Measurements from ENCODE around the gene SKOR1.

Gene SKOR1

GRCh38 chr15:67833710-67834511 is 8.6 kb downstream of the SKOR1 start:
- no peak for DNase-seq

GRCh38 chr15:67834581-67835296 is 9.4 kb downstream of the SKOR1 start:
- DNase-seq = no peak

- no peak for DNase-seq
These were observed 10.2 kb downstream of the SKOR1 start for GRCh38 chr15:67835297-67836133.

- DNase-seq = no peak
These were observed 10.8 kb downstream of the SKOR1 start for GRCh38 chr15:67836134-67836455.

- peak in 1 of 2 donors; percentile 28 for DNase-seq
These were observed 11.2 kb downstream of the SKOR1 start for GRCh38 chr15:67836477-67836876.

GRCh38 chr15:67836955-67837354 is 11.6 kb downstream of the SKOR1 start:
- DNase-seq = no peak

GRCh38 chr15:67838789-67839332 is 13.6 kb downstream of the SKOR1 start:
- DNase-seq = peak; percentile 36 to 55

GRCh38 chr15:67839499-67839928 is 14.2 kb downstream of the SKOR1 start:
- DNase-seq = peak in 1 of 2 donors; percentile 64

- peak; percentile 88 to 96 for DNase-seq
These were observed 14.8 kb downstream of the SKOR1 start, which contains the start of gene RNU6-1 for GRCh38 chr15:67839929-67840748. RNU6-1 (minus strand) TSS chr15:67840045.

- DNase-seq = peak; percentile 41 to 46
These were observed 15.6 kb downstream of the SKOR1 start for GRCh38 chr15:67840749-67841512.

GRCh38 chr15:67841513-67841762 is 16.1 kb downstream of the SKOR1 start:
- no peak for DNase-seq

- DNase-seq = no peak
These were observed 17.8 kb downstream of the SKOR1 start for GRCh38 chr15:67843092-67843501.

- no peak for DNase-seq
These were observed 18.5 kb downstream of the SKOR1 start for GRCh38 chr15:67843571-67844387.

- no peak for DNase-seq
These were observed 20.7 kb downstream of the SKOR1 start for GRCh38 chr15:67845974-67846373.

- DNase-seq = no peak
These were observed 24.2 kb downstream of the SKOR1 start for GRCh38 chr15:67849538-67849937.

GRCh38 chr15:67850336-67850735 is 25.0 kb downstream of the SKOR1 start:
- no peak for DNase-seq

GRCh38 chr15:67850994-67851571 is 25.8 kb downstream of the SKOR1 start:
- no peak for DNase-seq

- no peak for DNase-seq
These were observed 27.1 kb downstream of the SKOR1 start for GRCh38 chr15:67852418-67852817.

- no peak for DNase-seq
These were observed 28.1 kb downstream of the SKOR1 start for GRCh38 chr15:67853454-67853853.

- DNase-seq = no peak
These were observed 29.0 kb downstream of the SKOR1 start for GRCh38 chr15:67854358-67854757.
